Astrocyte of the cerebellum (primary cell): ENCODE data around the gene RNF113B.

Experiments
- DNase-seq: peaks from one replicate; pipeline ENCODE4 v3.0.0-alpha.2; 2011; ENCODE audit warnings: low read depth
- H3K4me3 ChIP-seq: 2 replicates; pipeline ENCODE4 v1.5.1; 2011; ENCODE audit warnings: mild to moderate bottlenecking, low read depth, low read length, moderate library complexity
- CTCF ChIP-seq: IDR thresholded peaks from 2 replicates; pipeline ENCODE4 v1.5.1; 2012; ENCODE audit warnings: low read length, low read depth, moderate library complexity, mild to moderate bottlenecking; ENCODE audit errors: missing control alignments
- in situ Hi-C: cut with HindIII; loops from 2 replicates; pipeline ENCODE4 v1.10.0; 2017; ENCODE audit warnings: low sequenced_read_pairs

Gene RNF113B

GRCh38 chr13:98182153-98182552 is 5.1 kb upstream of the RNF113B start:
- no peak for DNase-seq
- TF ChIP-seq CTCF = no peak
- in situ Hi-C loops = no loop called here
- H3K4me3 ChIP-seq = no peak overlapping the region

- in situ Hi-C loops = no loop called here
Observed at GRCh38 chr13:98181111-98181815, 4.2 kb upstream of the RNF113B start.

GRCh38 chr13:98180092-98180491 is 3.0 kb upstream of the RNF113B start:
- in situ Hi-C loops = no loop called here

More at GRCh38 chr13:98181111-98181815, 4.2 kb upstream of the RNF113B start:
- TF ChIP-seq CTCF = no peak
- H3K4me3 ChIP-seq = no peak overlapping the region
- no peak for DNase-seq

GRCh38 chr13:98175823-98176222 is 1.2 kb downstream of the RNF113B start:
- in situ Hi-C loops = no loop called here
- TF ChIP-seq CTCF = no peak
- DNase-seq = no peak
- H3K4me3 ChIP-seq = no peak overlapping the region

More at GRCh38 chr13:98180092-98180491, 3.0 kb upstream of the RNF113B start:
- DNase-seq = no peak
- no peak for TF ChIP-seq CTCF
- H3K4me3 ChIP-seq = no peak overlapping the region

GRCh38 chr13:98175043-98175442 is 2.0 kb downstream of the RNF113B start:
- no peak for TF ChIP-seq CTCF
- in situ Hi-C loops = no loop called here
- no peak for DNase-seq
- H3K4me3 ChIP-seq = no peak overlapping the region

- H3K4me3 ChIP-seq = no peak overlapping the region
- no peak for DNase-seq
- no peak for TF ChIP-seq CTCF
- in situ Hi-C loops = no loop called here
Observed at GRCh38 chr13:98174307-98174706, 2.8 kb downstream of the RNF113B start.
